GM12878 (cell line): ENCODE measurements around the gene SQSTM1. TPM values are rescaled to one million over a fixed set of nuclear protein-coding genes. Genes with fewer than 3 reads are reported as not detected.

Source experiments
- ATAC-seq: fragments of 200-7000 bp; cut with Tn5 transposase; 3 replicates; pipeline ENCODE4 v1.9.1; 2020; ENCODE audit warnings: mild to moderate bottlenecking, moderate library complexity
- BruUV-seq: library from RNA; stranded (reverse); fragments of 400-500 nt; replicated peaks from 2 replicates; lab custom pipeline; 2021; lab: Mats Ljungman, UMichigan
- CTCF ChIA-PET: fragments of 300-600 bp; sonication (Branson Sonifier 250); formaldehyde crosslinking; extraction: SDS; loops from one replicate; lab custom pipeline; 2021; ENCODE audit warnings: inconsistent platforms; lab: Yijun Ruan, JAX
- POLR2A ChIA-PET: fragments of 350-600 bp; formaldehyde crosslinking; extraction: SDS; loops from one replicate; lab custom pipeline; 2021; ENCODE audit warnings: inconsistent platforms; lab: Charles Lee
- RAD21 ChIA-PET: fragments of 300-600 bp; sonication (Branson Sonifier 250); formaldehyde crosslinking; loops from one replicate; lab custom pipeline; 2023; ENCODE audit warnings: antibody characterized with exemption; ENCODE audit not compliant: unreplicated experiment; lab: Charles Lee
- SMC1A ChIA-PET: fragments of 300-600 bp; sonication (Branson Sonifier 250); formaldehyde crosslinking; loops from one replicate; lab custom pipeline; 2023; ENCODE audit not compliant: unreplicated experiment, uncharacterized antibody; lab: Charles Lee
- DNase-seq: peaks from one replicate; pipeline ENCODE4 v3.0.0-alpha.2; 2011; ENCODE audit warnings: low read depth, low spot score
- FAIRE-seq: peaks from 3 replicates; lab custom pipeline; 2011; peaks lifted over from hg19 to GRCh38; lab: Jason Lieb, UNC
- H2AFZ ChIP-seq: 2 replicates; pipeline ENCODE4 v1.6.0; 2011; ENCODE audit warnings: low read depth, low read length, control low read depth; ENCODE audit not compliant: control insufficient read depth
- H3K27ac ChIP-seq: 2 replicates; pipeline ENCODE4 v1.5.1; 2011; ENCODE audit warnings: control low read depth; ENCODE audit not compliant: control insufficient read depth, insufficient read depth
- H3K27me3 ChIP-seq, 2 experiments: replicated peaks in 1 of 2; 2 replicates each; pipeline versions ENCODE4 v1.6.0 to v1.6.1; 2011; ENCODE audit warnings: low read length in 1 of 2; ENCODE audit not compliant: control insufficient read depth in 2 of 2, insufficient read depth in 2 of 2
- H3K36me3 ChIP-seq, 2 experiments: 2 replicates each; pipeline ENCODE4 v1.5.1; 2011; ENCODE audit warnings: low read length in 1 of 2; ENCODE audit not compliant: control insufficient read depth in 2 of 2, insufficient read depth in 2 of 2
- H3K4me1 ChIP-seq: 2 replicates; pipeline ENCODE4 v1.6.1; 2011; ENCODE audit warnings: mild to moderate bottlenecking, low read length, moderate library complexity, mixed read lengths; ENCODE audit not compliant: control insufficient read depth, insufficient read depth
- H3K4me2 ChIP-seq: 2 replicates; pipeline ENCODE4 v1.6.0; 2011; ENCODE audit warnings: control low read depth; ENCODE audit not compliant: control insufficient read depth, insufficient read depth
- H3K4me3 ChIP-seq: fragments of 200-600 bp; sonication (generic); 2 replicates; pipeline ENCODE4 v1.5.1; 2016
- H3K79me2 ChIP-seq: 2 replicates; pipeline ENCODE4 v1.6.0; 2011; ENCODE audit warnings: low read length; ENCODE audit not compliant: control insufficient read depth, insufficient read depth
- H3K9ac ChIP-seq: 2 replicates; pipeline ENCODE4 v1.8.0; 2011; ENCODE audit warnings: low read length, control low read depth, mixed read lengths; ENCODE audit not compliant: control insufficient read depth, insufficient read depth
- H3K9me3 ChIP-seq: replicated peaks from 3 replicates; pipeline ENCODE4 v1.5.1; 2011; ENCODE audit warnings: mild to moderate bottlenecking, low read length; ENCODE audit not compliant: control insufficient read depth, insufficient read depth
- H4K20me1 ChIP-seq: 2 replicates; pipeline ENCODE4 v1.6.0; 2011; ENCODE audit not compliant: control insufficient read depth, insufficient read depth
- BMI1 ChIP-seq: fragments of 450-650 bp; IDR thresholded peaks from 2 replicates; pipeline ENCODE4 v1.6.1; 2016; ENCODE audit warnings: mild to moderate bottlenecking, moderate library complexity, borderline replicate concordance
- CBFB ChIP-seq: IDR thresholded peaks from 2 replicates; pipeline ENCODE4 v1.6.1; 2016; ENCODE audit warnings: antibody characterized with exemption, low read depth
- CHD4 ChIP-seq: fragments of 200-600 bp; sonication (generic); IDR thresholded peaks from 2 replicates; pipeline ENCODE4 v1.6.1; 2016; ENCODE audit warnings: mild to moderate bottlenecking
- DPF2 ChIP-seq: fragments of 450-650 bp; IDR thresholded peaks from 2 replicates; pipeline ENCODE4 v1.6.1; 2017; ENCODE audit warnings: mild to moderate bottlenecking
- EGR1 ChIP-seq, 2 experiments: IDR thresholded peaks; 1 replicate in 1 of 2; 2 replicates in 1 of 2; pipeline ENCODE4 v1.6.1; 2011 to 2012; ENCODE audit warnings: low read depth in 2 of 2, low read length in 2 of 2, borderline replicate concordance in 1 of 2, mild to moderate bottlenecking in 1 of 2, moderate library complexity in 1 of 2
- EZH2 ChIP-seq: IDR thresholded peaks from 2 replicates; pipeline ENCODE4 v1.6.1; 2012; ENCODE audit warnings: low read depth, mild to moderate bottlenecking, control low read depth, inconsistent platforms, low read length, borderline replicate concordance; ENCODE audit not compliant: control insufficient read depth
- FOS ChIP-seq: IDR thresholded peaks from 3 replicates; pipeline ENCODE4 v1.6.1; 2011; ENCODE audit warnings: borderline replicate concordance; ENCODE audit not compliant: insufficient read length; ENCODE audit errors: extremely low read depth
- HDAC2 ChIP-seq: fragments of 200-600 bp; sonication (generic); IDR thresholded peaks from 2 replicates; pipeline ENCODE4 v1.6.1; 2017
- IRF4 ChIP-seq: IDR thresholded peaks from 2 replicates; pipeline ENCODE4 v1.6.1; 2011; ENCODE audit warnings: low read depth, low read length
- KLF5 ChIP-seq: fragments of 450-650 bp; IDR thresholded peaks from 2 replicates; pipeline ENCODE4 v1.6.1; 2014; ENCODE audit warnings: mild to moderate bottlenecking; ENCODE audit not compliant: partially characterized antibody
- MYB ChIP-seq: fragments of 150-350 bp; IDR thresholded peaks from 2 replicates; pipeline ENCODE4 v1.6.1; 2014; ENCODE audit warnings: mild to moderate bottlenecking, low read depth, low read length, borderline replicate concordance
- NFYB ChIP-seq: IDR thresholded peaks from 2 replicates; pipeline ENCODE4 v1.6.1; 2011; ENCODE audit warnings: low read depth, mild to moderate bottlenecking, low read length, improper control_type of control experiment, moderate library complexity; ENCODE audit not compliant: insufficient read depth
- POLR2A ChIP-seq: IDR thresholded peaks from 2 replicates; pipeline ENCODE4 v1.6.1; 2011; ENCODE audit warnings: low read depth, mild to moderate bottlenecking, low read length
- SMAD5 ChIP-seq: IDR thresholded peaks from 2 replicates; pipeline ENCODE4 v1.6.1; 2016; ENCODE audit warnings: antibody characterized with exemption, low read depth
- SREBF1 ChIP-seq: IDR thresholded peaks from 2 replicates; pipeline ENCODE4 v1.6.1; 2012; ENCODE audit warnings: mild to moderate bottlenecking, low read length
- WRNIP1 ChIP-seq: IDR thresholded peaks from 2 replicates; pipeline ENCODE4 v1.6.1; 2011; ENCODE audit warnings: low read depth, low read length, improper control_type of control experiment, borderline replicate concordance
- ZBED1 ChIP-seq: IDR thresholded peaks from 2 replicates; pipeline ENCODE4 v1.6.1; 2016; ENCODE audit warnings: borderline replicate concordance
- ZNF622 ChIP-seq: fragments of 450-650 bp; IDR thresholded peaks from 2 replicates; pipeline ENCODE4 v1.6.1; 2017; ENCODE audit warnings: mild to moderate bottlenecking, inconsistent platforms
- WGBS: methylation state at CpG from one replicate; pipeline ENCODE4 v1.1.6; 2016; ENCODE audit warnings: low lambda C conversion rate; ENCODE audit not compliant: insufficient replicate concordance, insufficient coverage; ENCODE audit errors: missing lambda C conversion rate; 5-methylcytosine and 5-hydroxymethylcytosine counted together
- in situ Hi-C: fragments of 300-500 bp; cut with MboI; formaldehyde crosslinking; loops from 9 replicates; pipeline ENCODE4 v1.14.3; 2018; ENCODE audit warnings: mixed read lengths
- intact Hi-C: fragments of 100-400 bp; cut with micrococcal nuclease; formaldehyde crosslinking; loops from one replicate; pipeline ENCODE4 v1.14.2; 2022; ENCODE audit not compliant: unreplicated experiment
- polyA plus RNA-seq, 11 experiments: library from polyadenylated mRNA; depleted of rRNA in 4 of 11; unstranded in 6 of 11; stranded (reverse) in 5 of 11; fragments of >200 nt; fragmentation: Nextera tagmentation in 4 of 11; fragmentation: Illumina TruSeq in 1 of 11; extraction: Ambion mirVana in 4 of 11; extraction: Trizol in 1 of 11; gene quantifications; 1 replicate in 1 of 11; 2 replicates in 10 of 11; pipeline versions ENCODE4 v1.2.1 to v1.2.3, GENCODE V29; 2011 to 2016; ENCODE audit warnings: inconsistent platforms in 2 of 11, missing spikeins in 2 of 11, low read depth in 1 of 11
- total RNA-seq, 4 experiments: library from RNA; depleted of rRNA in 3 of 4; stranded (reverse); fragments of >200 nt in 3 of 4; fragmentation: Illumina TruSeq in 1 of 4; extraction: Trizol in 1 of 4; gene quantifications; 2 replicates each; pipeline versions ENCODE4 v1.2.1 to v1.2.3, GENCODE V29; 2013 to 2021
- TF ChIP-seq, protein P1 (sequence below): IDR thresholded peaks from 2 replicates; pipeline ENCODE4 v1.6.1; 2012; ENCODE audit warnings: low read length, inconsistent platforms
- TF ChIP-seq, protein P2 (sequence below): fragments of 450-650 bp; formaldehyde crosslinking; IDR thresholded peaks from 2 replicates; pipeline ENCODE4 v1.4.0; 2022; ENCODE audit warnings: mild to moderate bottlenecking, moderate library complexity

The SQSTM1 gene
- total and polyA plus RNA-seq, 10 of the 15 experiments (the other 5 are each of a cell fraction or from before 2014, with no cell fraction given) = 6.3 to 138 (median 62.1) TPM

DNA sequence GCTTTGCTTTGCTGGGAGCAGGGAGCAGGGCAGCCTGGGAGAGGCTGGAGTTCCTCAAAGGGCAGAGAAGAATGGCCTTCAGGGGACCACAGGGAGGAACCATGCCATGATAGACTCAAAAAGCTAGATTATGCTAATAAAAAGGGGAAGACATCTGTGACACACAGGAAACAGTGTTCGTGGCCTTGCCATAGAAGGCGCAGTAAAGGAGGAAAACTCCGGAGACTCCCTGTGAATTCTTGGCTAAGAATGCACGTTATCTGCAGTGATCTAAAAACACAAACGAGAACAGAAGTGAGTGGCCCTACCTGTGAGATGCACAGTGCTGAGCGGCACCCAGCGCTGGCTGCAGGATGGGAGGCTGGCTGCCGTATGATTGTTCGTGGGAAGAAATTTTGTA, 42.8 kb upstream of the SQSTM1 start (continued):
- TF ChIP-seq EGR1 (IDR thresholded peaks at IDR 0.05; ENCODE audit: borderline replicate concordance in 1 of 2, low read depth in 2 of 2, low read length in 2 of 2) (no peak), NFYB (no peak), WRNIP1 (no peak), SREBF1 (no peak)

DNA sequence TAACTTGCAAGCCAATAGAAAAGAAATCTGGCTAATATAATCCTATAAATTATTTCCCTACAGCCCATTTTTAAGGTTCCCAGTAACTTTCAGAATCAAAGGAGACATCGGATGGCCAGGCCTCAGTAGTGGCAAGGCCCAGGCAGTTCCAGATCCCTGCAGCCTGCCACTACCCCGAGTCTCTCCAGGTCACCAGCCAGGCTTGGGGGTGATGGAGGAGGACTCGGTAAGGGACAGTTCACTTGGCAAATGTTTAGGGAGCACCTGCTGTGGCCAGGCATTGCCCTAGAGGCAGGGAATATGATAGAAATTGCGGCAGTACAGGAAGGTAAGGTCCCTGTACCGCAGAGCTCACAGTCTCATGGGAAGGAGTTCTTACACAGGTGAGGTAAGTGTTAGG, 42.1 kb upstream of the SQSTM1 start:
- no TSS peak for BruUV-seq
- Histone ChIP-seq H3K9me3 (no peaks in the 10 kb centered on the region), H3K9ac (no peak overlapping the region), H3K79me2 (no peaks in the 10 kb centered on the region), H3K27me3 (no peaks in the 10 kb centered on the region), H3K4me2 (no peak overlapping the region), H3K27ac (no peak overlapping the region), H4K20me1 (no peaks in the 10 kb centered on the region), H3K36me3 (peaks cover 17 to 21% of the 10 kb centered on the region in 2 experiments; a peak in 3 of 4 replicates), H3K4me1 (no peaks in the 10 kb centered on the region), H2AFZ (no peak overlapping the region), H3K4me3 (no peak overlapping the region)
- no peak for DNase-seq
- FAIRE-seq = no peak
- ChIA-PET RAD21 (no interaction called here), POLR2A (no interaction called here), CTCF (no interaction called here), SMC1A (no interaction called here)
- no peak for ATAC-seq
- intact Hi-C loops = no loop called here
- in situ Hi-C loops = loop anchor here (25.0 kb wide), 1 partner anchor 309 kb away; no protein-coding TSS in a partner anchor
- no peak for TF ChIP-seq FOS
- TF ChIP-seq EZH2 = no peak
- TF ChIP-seq MYB = no peak
- TF ChIP-seq CBFB = no peak
- no peak for TF ChIP-seq IRF4
- no peak for TF ChIP-seq BMI1
- TF ChIP-seq, protein P1, sequence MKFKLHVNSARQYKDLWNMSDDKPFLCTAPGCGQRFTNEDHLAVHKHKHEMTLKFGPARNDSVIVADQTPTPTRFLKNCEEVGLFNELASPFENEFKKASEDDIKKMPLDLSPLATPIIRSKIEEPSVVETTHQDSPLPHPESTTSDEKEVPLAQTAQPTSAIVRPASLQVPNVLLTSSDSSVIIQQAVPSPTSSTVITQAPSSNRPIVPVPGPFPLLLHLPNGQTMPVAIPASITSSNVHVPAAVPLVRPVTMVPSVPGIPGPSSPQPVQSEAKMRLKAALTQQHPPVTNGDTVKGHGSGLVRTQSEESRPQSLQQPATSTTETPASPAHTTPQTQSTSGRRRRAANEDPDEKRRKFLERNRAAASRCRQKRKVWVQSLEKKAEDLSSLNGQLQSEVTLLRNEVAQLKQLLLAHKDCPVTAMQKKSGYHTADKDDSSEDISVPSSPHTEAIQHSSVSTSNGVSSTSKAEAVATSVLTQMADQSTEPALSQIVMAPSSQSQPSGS = no peak
- no peak for TF ChIP-seq POLR2A
- TF ChIP-seq KLF5 = no peak
- TF ChIP-seq, protein P2, sequence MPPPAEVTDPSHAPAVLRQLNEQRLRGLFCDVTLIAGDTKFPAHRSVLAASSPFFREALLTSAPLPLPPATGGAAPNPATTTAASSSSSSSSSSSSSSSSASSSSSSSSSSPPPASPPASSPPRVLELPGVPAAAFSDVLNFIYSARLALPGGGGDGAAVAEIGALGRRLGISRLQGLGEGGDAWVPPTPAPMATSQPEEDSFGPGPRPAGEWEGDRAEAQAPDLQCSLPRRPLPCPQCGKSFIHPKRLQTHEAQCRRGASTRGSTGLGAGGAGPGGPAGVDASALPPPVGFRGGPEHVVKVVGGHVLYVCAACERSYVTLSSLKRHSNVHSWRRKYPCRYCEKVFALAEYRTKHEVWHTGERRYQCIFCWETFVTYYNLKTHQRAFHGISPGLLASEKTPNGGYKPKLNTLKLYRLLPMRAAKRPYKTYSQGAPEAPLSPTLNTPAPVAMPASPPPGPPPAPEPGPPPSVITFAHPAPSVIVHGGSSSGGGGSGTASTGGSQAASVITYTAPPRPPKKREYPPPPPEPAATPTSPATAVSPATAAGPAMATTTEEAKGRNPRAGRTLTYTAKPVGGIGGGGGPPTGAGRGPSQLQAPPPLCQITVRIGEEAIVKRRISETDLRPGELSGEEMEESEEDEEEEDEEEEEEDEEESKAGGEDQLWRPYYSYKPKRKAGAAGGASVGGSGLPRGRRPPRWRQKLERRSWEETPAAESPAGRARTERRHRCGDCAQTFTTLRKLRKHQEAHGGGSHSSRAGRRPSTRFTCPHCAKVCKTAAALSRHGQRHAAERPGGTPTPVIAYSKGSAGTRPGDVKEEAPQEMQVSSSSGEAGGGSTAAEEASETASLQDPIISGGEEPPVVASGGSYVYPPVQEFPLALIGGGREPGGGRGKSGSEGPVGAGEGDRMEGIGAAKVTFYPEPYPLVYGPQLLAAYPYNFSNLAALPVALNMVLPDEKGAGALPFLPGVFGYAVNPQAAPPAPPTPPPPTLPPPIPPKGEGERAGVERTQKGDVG = no peak
- no peak for TF ChIP-seq DPF2
- no peak for TF ChIP-seq SMAD5
- TF ChIP-seq CHD4 = no peak
- no peak for TF ChIP-seq ZNF622
- no peak for TF ChIP-seq HDAC2
- TF ChIP-seq ZBED1 = no peak
- TF ChIP-seq NFYB = no peak
- 99% methylated on average over 5 of the region's 5 CpGs for WGBS
